GM12878 (cell line): Measurements from ENCODE around the gene ZNF385D. TPM values are rescaled to one million over a fixed set of nuclear protein-coding genes. Genes with fewer than 3 reads are reported as not detected.

Source experiments
- ATAC-seq: fragments of 200-7000 bp; cut with Tn5 transposase; 3 replicates; pipeline ENCODE4 v1.9.1; 2020; ENCODE audit warnings: mild to moderate bottlenecking, moderate library complexity
- BruUV-seq: library from RNA; stranded (reverse); fragments of 400-500 nt; replicated peaks from 2 replicates; lab custom pipeline; 2021; lab: Mats Ljungman, UMichigan
- CTCF ChIA-PET: fragments of 300-600 bp; sonication (Branson Sonifier 250); formaldehyde crosslinking; extraction: SDS; loops from one replicate; lab custom pipeline; 2021; ENCODE audit warnings: inconsistent platforms; lab: Yijun Ruan, JAX
- POLR2A ChIA-PET: fragments of 350-600 bp; formaldehyde crosslinking; extraction: SDS; loops from one replicate; lab custom pipeline; 2021; ENCODE audit warnings: inconsistent platforms; lab: Charles Lee
- RAD21 ChIA-PET: fragments of 300-600 bp; sonication (Branson Sonifier 250); formaldehyde crosslinking; loops from one replicate; lab custom pipeline; 2023; ENCODE audit warnings: antibody characterized with exemption; ENCODE audit not compliant: unreplicated experiment; lab: Charles Lee
- SMC1A ChIA-PET: fragments of 300-600 bp; sonication (Branson Sonifier 250); formaldehyde crosslinking; loops from one replicate; lab custom pipeline; 2023; ENCODE audit not compliant: unreplicated experiment, uncharacterized antibody; lab: Charles Lee
- DNase-seq: peaks from one replicate; pipeline ENCODE4 v3.0.0-alpha.2; 2011; ENCODE audit warnings: low read depth, low spot score
- FAIRE-seq: peaks from 3 replicates; lab custom pipeline; 2011; peaks lifted over from hg19 to GRCh38; lab: Jason Lieb, UNC
- H2AFZ ChIP-seq: 2 replicates; pipeline ENCODE4 v1.6.0; 2011; ENCODE audit warnings: low read depth, low read length, control low read depth; ENCODE audit not compliant: control insufficient read depth
- H3K27ac ChIP-seq: 2 replicates; pipeline ENCODE4 v1.5.1; 2011; ENCODE audit warnings: control low read depth; ENCODE audit not compliant: control insufficient read depth, insufficient read depth
- H3K27me3 ChIP-seq, 2 experiments: replicated peaks in 1 of 2; 2 replicates each; pipeline versions ENCODE4 v1.6.0 to v1.6.1; 2011; ENCODE audit warnings: low read length in 1 of 2; ENCODE audit not compliant: control insufficient read depth in 2 of 2, insufficient read depth in 2 of 2
- H3K36me3 ChIP-seq, 2 experiments: 2 replicates each; pipeline ENCODE4 v1.5.1; 2011; ENCODE audit warnings: low read length in 1 of 2; ENCODE audit not compliant: control insufficient read depth in 2 of 2, insufficient read depth in 2 of 2
- H3K4me1 ChIP-seq: 2 replicates; pipeline ENCODE4 v1.6.1; 2011; ENCODE audit warnings: mild to moderate bottlenecking, low read length, moderate library complexity, mixed read lengths; ENCODE audit not compliant: control insufficient read depth, insufficient read depth
- H3K4me2 ChIP-seq: 2 replicates; pipeline ENCODE4 v1.6.0; 2011; ENCODE audit warnings: control low read depth; ENCODE audit not compliant: control insufficient read depth, insufficient read depth
- H3K4me3 ChIP-seq: fragments of 200-600 bp; sonication (generic); 2 replicates; pipeline ENCODE4 v1.5.1; 2016
- H3K79me2 ChIP-seq: 2 replicates; pipeline ENCODE4 v1.6.0; 2011; ENCODE audit warnings: low read length; ENCODE audit not compliant: control insufficient read depth, insufficient read depth
- H3K9ac ChIP-seq: 2 replicates; pipeline ENCODE4 v1.8.0; 2011; ENCODE audit warnings: low read length, control low read depth, mixed read lengths; ENCODE audit not compliant: control insufficient read depth, insufficient read depth
- H3K9me3 ChIP-seq: replicated peaks from 3 replicates; pipeline ENCODE4 v1.5.1; 2011; ENCODE audit warnings: mild to moderate bottlenecking, low read length; ENCODE audit not compliant: control insufficient read depth, insufficient read depth
- H4K20me1 ChIP-seq: 2 replicates; pipeline ENCODE4 v1.6.0; 2011; ENCODE audit not compliant: control insufficient read depth, insufficient read depth
- CBFB ChIP-seq: IDR thresholded peaks from 2 replicates; pipeline ENCODE4 v1.6.1; 2016; ENCODE audit warnings: antibody characterized with exemption, low read depth
- CHD2 ChIP-seq: IDR thresholded peaks from 2 replicates; pipeline ENCODE4 v1.6.1; 2011; ENCODE audit warnings: low read depth, low read length, improper control_type of control experiment, borderline replicate concordance
- GABPA ChIP-seq: IDR thresholded peaks from 2 replicates; pipeline ENCODE4 v1.6.1; 2014; ENCODE audit warnings: antibody characterized with exemption, low read depth, mild to moderate bottlenecking, inconsistent platforms
- IKZF2 ChIP-seq, 2 experiments: fragments of 450-650 bp; IDR thresholded peaks; 2 replicates each; pipeline ENCODE4 v1.6.1; 2017; ENCODE audit warnings: mild to moderate bottlenecking in 2 of 2, moderate library complexity in 2 of 2
- PBX3 ChIP-seq: IDR thresholded peaks from 2 replicates; pipeline ENCODE4 v1.6.1; 2011; ENCODE audit warnings: mild to moderate bottlenecking, low read depth, low read length, moderate library complexity; ENCODE audit not compliant: insufficient replicate concordance
- POLR2AphosphoS2 ChIP-seq: IDR thresholded peaks from 2 replicates; pipeline ENCODE4 v1.6.1; 2011; ENCODE audit warnings: low read depth, mild to moderate bottlenecking, low read length, improper control_type of control experiment, moderate library complexity
- POLR2AphosphoS5 ChIP-seq: IDR thresholded peaks from 2 replicates; pipeline ENCODE4 v1.6.1; 2011; ENCODE audit warnings: mild to moderate bottlenecking, low read length, inconsistent platforms
- SIN3A ChIP-seq: IDR thresholded peaks from 2 replicates; pipeline ENCODE4 v1.6.1; 2012; ENCODE audit warnings: low read depth, low read length, improper control_type of control experiment
- SKIL ChIP-seq: fragments of 450-650 bp; IDR thresholded peaks from 2 replicates; pipeline ENCODE4 v1.6.1; 2017; ENCODE audit warnings: mild to moderate bottlenecking, low read depth, inconsistent platforms; ENCODE audit not compliant: poor library complexity, severe bottlenecking
- TAF1 ChIP-seq: IDR thresholded peaks from 2 replicates; pipeline ENCODE4 v1.6.1; 2011; ENCODE audit warnings: mild to moderate bottlenecking, low read depth, low read length, borderline replicate concordance
- TARDBP ChIP-seq: IDR thresholded peaks from 2 replicates; pipeline ENCODE4 v1.6.1; 2016; ENCODE audit warnings: borderline replicate concordance
- TCF3 ChIP-seq: IDR thresholded peaks from 2 replicates; pipeline ENCODE4 v1.6.1; 2012; ENCODE audit warnings: low read depth, mild to moderate bottlenecking, low read length, borderline replicate concordance; ENCODE audit not compliant: insufficient read depth
- ZBTB40 ChIP-seq: fragments of 450-650 bp; IDR thresholded peaks from 2 replicates; pipeline ENCODE4 v1.6.1; 2016; ENCODE audit warnings: mild to moderate bottlenecking, moderate library complexity, borderline replicate concordance
- WGBS: methylation state at CpG from one replicate; pipeline ENCODE4 v1.1.6; 2016; ENCODE audit warnings: low lambda C conversion rate; ENCODE audit not compliant: insufficient replicate concordance, insufficient coverage; ENCODE audit errors: missing lambda C conversion rate; 5-methylcytosine and 5-hydroxymethylcytosine counted together
- in situ Hi-C: fragments of 300-500 bp; cut with MboI; formaldehyde crosslinking; loops from 9 replicates; pipeline ENCODE4 v1.14.3; 2018; ENCODE audit warnings: mixed read lengths
- intact Hi-C: fragments of 100-400 bp; cut with micrococcal nuclease; formaldehyde crosslinking; loops from one replicate; pipeline ENCODE4 v1.14.2; 2022; ENCODE audit not compliant: unreplicated experiment
- polyA plus RNA-seq, 11 experiments: library from polyadenylated mRNA; depleted of rRNA in 4 of 11; unstranded in 6 of 11; stranded (reverse) in 5 of 11; fragments of >200 nt; fragmentation: Nextera tagmentation in 4 of 11; fragmentation: Illumina TruSeq in 1 of 11; extraction: Ambion mirVana in 4 of 11; extraction: Trizol in 1 of 11; gene quantifications; 1 replicate in 1 of 11; 2 replicates in 10 of 11; pipeline versions ENCODE4 v1.2.1 to v1.2.3, GENCODE V29; 2011 to 2016; ENCODE audit warnings: inconsistent platforms in 2 of 11, missing spikeins in 2 of 11, low read depth in 1 of 11
- total RNA-seq, 4 experiments: library from RNA; depleted of rRNA in 3 of 4; stranded (reverse); fragments of >200 nt in 3 of 4; fragmentation: Illumina TruSeq in 1 of 4; extraction: Trizol in 1 of 4; gene quantifications; 2 replicates each; pipeline versions ENCODE4 v1.2.1 to v1.2.3, GENCODE V29; 2013 to 2021

ZNF385D gene
- total and polyA plus RNA-seq, 10 of the 15 experiments (the other 5 are each of a cell fraction or from before 2014, with no cell fraction given): 0.01 to 0.62 (median 0.18) TPM; not detected in 5

DNA sequence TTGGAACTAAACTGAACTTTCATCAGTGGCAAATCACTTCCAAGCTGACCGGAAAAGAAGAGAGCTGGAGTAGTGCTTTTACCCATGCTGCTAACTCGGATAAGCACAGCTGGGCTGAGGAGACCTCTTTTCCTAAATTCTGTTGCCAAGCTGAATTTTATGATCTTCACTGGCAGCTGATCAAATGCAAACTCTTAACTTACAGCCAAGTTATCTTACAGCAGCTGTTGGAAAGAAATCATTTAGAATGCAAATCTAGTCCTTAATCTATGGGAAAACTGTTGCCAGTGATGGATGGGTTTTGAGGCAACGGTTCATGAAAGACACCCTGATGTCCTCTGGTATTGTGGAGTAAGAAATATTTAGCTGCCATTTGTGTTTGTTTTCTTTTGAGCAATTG lies 216.5 kb downstream of the ZNF385D start:
- Histone ChIP-seq H3K27me3 (no peaks in the 10 kb centered on the region), H4K20me1 (no peaks in the 10 kb centered on the region), H3K79me2 (no peaks in the 10 kb centered on the region), H2AFZ (no peak overlapping the region), H3K27ac (no peak overlapping the region), H3K36me3 (no peaks in the 10 kb centered on the region), H3K4me3 (no peak overlapping the region), H3K9me3 (no peaks in the 10 kb centered on the region), H3K4me1 (no peaks in the 10 kb centered on the region), H3K4me2 (no peak overlapping the region), H3K9ac (no peak overlapping the region)
- DNase-seq: no peak
- BruUV-seq: no TSS peak
- ChIA-PET CTCF (no interaction called here), RAD21 (no interaction called here), SMC1A (no interaction called here), POLR2A (no interaction called here)
- no peak for FAIRE-seq
- WGBS: 5% methylated on average over 3 of the region's 3 CpGs
- no peak for ATAC-seq
- in situ Hi-C loops (no loop called here), intact Hi-C loops (no loop called here)
- TF ChIP-seq GABPA (no peak), POLR2AphosphoS5 (no peak), TARDBP (no peak), CHD2 (no peak), IKZF2 (IDR thresholded peaks at IDR 0.05) (no peak), CBFB (no peak), TCF3 (no peak), SKIL (no peak), PBX3 (no peak), SIN3A (no peak), ZBTB40 (no peak), TAF1 (no peak), POLR2AphosphoS2 (no peak)
